Colon (tissue), 2 donors: ENCODE data around the gene SIRPB1.
"Not testable (repeated sequence)": the region's sequence is repeated elsewhere in the genome, so short reads cannot be mapped to it uniquely, and the experiment has no call there.

ENCODE experiments used
- FAIRE-seq: peaks from 2 replicates; lab custom pipeline; 2012; peaks lifted over from hg19 to GRCh38; lab: Jason Lieb, UNC
- donor health status: control.
- donor health status: control.

The SIRPB1 gene

GRCh38 chr20:1636621-1637020, 16.8 kb upstream of the SIRPB1 start:
- FAIRE-seq = no peak

- FAIRE-seq = no peak
Measured at GRCh38 chr20:1635291-1635979, 15.6 kb upstream of the SIRPB1 start.

GRCh38 chr20:1633535-1633934, 13.7 kb upstream of the SIRPB1 start:
- no peak for FAIRE-seq

- FAIRE-seq = no peak
Measured at GRCh38 chr20:1632178-1632577, 12.4 kb upstream of the SIRPB1 start.

- no peak for FAIRE-seq
Measured at GRCh38 chr20:1631309-1632151, 11.7 kb upstream of the SIRPB1 start.

GRCh38 chr20:1630186-1630585, 10.4 kb upstream of the SIRPB1 start:
- no peak for FAIRE-seq

- FAIRE-seq = no peak
Measured at GRCh38 chr20:1629321-1629720, 9.5 kb upstream of the SIRPB1 start.

GRCh38 chr20:1628621-1629020, 8.8 kb upstream of the SIRPB1 start:
- FAIRE-seq = no peak

- FAIRE-seq = no peak
Measured at GRCh38 chr20:1627200-1627550, 7.4 kb upstream of the SIRPB1 start.

- FAIRE-seq = no peak
Measured at GRCh38 chr20:1626528-1627199, 6.9 kb upstream of the SIRPB1 start.

- FAIRE-seq = no peak
Measured at GRCh38 chr20:1625083-1625690, 5.4 kb upstream of the SIRPB1 start.

- no peak for FAIRE-seq
Measured at GRCh38 chr20:1623501-1624205, 3.8 kb upstream of the SIRPB1 start.

GRCh38 chr20:1622450-1622849, 2.6 kb upstream of the SIRPB1 start:
- FAIRE-seq = no peak

GRCh38 chr20:1621316-1621715, 1.5 kb upstream of the SIRPB1 start:
- no peak for FAIRE-seq

GRCh38 chr20:1618954-1619540, 762 bp downstream of the SIRPB1 start:
- no peak for FAIRE-seq

- FAIRE-seq = no peak
Measured at GRCh38 chr20:1618479-1618878, 1.3 kb downstream of the SIRPB1 start.

GRCh38 chr20:1616858-1617434, 2.9 kb downstream of the SIRPB1 start:
- no peak for FAIRE-seq

GRCh38 chr20:1610404-1610803, 9.4 kb downstream of the SIRPB1 start:
- not testable (repeated sequence) for FAIRE-seq

GRCh38 chr20:1608678-1609347, 11.0 kb downstream of the SIRPB1 start:
- FAIRE-seq = not testable (repeated sequence)

GRCh38 chr20:1600736-1601135, 19.1 kb downstream of the SIRPB1 start:
- no peak for FAIRE-seq

GRCh38 chr20:1595333-1595732, 24.5 kb downstream of the SIRPB1 start:
- no peak for FAIRE-seq
